DMS114 treated with DMSO at 0.1 percent for 48 hours (cell line): ENCODE results near the gene GALNT10.

Experiments
- DNase-seq: peaks from one replicate; lab custom pipeline; 2025; ENCODE audit not compliant: unreplicated experiment; lab: John Stamatoyannopoulos, UW

The GALNT10 gene

DNA sequence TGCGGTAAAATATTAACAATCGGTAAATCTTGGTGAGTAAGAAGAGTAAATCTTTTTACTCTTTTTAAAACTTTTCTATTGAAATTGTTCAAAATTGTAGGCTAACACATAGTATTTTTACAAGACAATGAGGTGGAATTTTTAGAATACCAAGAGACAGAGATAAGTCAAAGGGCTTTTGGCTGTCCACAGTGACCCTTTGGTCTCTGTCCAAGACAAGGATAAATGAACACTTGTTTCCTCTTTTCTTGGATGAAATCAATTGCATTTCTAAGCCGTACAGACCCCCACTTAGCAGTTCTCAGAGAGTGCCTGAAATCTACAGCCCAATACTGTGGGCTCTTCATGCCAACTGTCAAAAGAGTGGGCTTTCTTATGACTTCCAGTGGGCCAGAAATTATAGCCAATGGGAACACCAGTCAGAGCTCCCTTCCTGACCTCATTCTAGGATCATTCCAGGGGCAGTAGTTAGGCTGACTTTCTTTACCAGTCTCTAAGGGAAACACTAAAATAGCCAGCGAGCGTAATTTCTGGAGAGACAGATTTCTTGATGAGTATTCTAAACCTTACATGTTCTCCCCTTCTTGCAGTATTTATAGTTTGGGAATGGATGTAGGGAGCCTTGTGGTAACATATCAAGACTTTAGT, 74.1 kb downstream of the GALNT10 start:
- DNase-seq = no peak

DNA sequence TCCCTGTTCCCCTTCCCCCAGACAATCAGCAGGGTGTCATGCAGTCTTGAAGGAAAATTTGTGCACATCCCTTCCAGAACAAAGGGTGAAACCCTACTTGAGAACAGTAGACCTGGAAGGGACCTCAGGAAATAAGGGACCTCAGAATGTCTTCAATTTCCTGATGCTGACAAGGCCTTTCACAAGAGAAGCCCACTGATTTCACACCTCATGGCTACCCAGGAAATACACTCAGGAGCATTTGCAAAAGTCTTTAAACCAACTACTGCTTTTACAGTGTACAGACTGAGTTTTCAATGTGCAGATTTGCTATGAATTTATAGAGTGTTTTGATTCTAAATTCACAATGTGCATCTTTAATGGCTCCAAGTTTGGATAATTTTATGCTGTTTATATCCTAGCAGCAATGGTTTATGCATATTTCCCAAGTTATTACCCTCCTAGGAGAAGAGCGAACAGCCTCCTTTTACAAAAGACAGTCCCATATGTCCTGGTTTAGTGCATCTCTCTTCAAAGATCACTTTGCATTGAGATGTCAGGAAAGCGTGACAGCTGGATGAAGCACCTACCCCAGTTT, 74.8 kb downstream of the GALNT10 start:
- DNase-seq = no peak

DNA sequence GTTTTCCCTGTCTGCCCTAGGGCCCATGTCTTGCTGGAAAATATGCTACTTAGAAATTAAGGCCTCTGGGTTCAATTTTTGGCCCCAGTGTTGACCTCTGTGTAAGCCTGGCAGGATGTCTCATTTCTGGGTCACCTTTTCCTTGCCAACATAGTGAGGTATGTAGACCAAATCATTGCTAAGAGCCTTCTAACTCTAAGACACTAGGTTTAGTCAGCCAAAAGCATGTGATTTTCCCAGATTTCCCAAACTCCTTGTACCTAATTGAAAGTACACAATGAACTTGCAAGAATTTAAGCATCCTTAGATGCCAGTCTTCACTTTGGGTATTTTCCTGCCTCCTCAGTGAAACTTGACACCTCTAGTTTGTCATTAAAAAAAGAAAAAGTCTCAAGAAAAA, 77.0 kb downstream of the GALNT10 start:
- no peak for DNase-seq

DNA sequence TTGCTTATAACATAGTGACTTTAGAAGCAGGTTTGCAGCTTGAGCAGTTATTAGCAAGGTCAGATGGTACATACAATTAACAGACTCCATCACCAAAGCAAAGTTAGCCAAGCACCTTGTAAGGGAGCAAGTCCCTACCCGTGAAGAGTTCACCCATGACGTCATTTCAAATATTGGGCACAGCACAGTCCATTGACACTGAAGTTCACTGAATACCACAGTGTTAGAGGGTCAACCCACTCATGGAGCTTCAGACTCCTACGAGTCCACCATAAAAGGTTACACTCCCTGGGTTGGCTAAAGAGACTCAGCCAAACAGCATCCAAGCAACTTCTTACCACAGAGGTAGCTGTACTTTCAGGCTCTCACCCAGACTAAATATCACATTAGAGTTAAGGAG, 77.5 kb downstream of the GALNT10 start:
- DNase-seq = no peak

DNA sequence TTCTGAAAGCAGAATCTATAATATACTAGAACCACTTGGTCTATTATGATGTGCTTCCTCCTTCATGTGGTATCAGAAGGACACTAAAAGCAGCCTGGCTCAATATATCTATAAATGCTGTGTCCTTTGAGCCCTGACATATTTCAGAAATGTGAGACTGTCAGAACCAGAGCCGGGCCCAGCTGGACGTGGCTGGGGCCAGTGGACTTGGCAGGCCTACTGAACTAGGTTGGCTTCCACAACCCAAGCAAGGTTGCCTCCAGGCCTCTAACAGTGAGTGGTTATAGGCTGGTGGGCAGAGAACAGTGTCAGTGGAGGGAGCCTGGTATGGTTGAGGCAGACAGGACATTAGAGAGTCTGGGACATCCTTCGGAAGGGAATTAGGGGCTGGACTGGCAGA, 78.9 kb downstream of the GALNT10 start:
- DNase-seq = no peak

DNA sequence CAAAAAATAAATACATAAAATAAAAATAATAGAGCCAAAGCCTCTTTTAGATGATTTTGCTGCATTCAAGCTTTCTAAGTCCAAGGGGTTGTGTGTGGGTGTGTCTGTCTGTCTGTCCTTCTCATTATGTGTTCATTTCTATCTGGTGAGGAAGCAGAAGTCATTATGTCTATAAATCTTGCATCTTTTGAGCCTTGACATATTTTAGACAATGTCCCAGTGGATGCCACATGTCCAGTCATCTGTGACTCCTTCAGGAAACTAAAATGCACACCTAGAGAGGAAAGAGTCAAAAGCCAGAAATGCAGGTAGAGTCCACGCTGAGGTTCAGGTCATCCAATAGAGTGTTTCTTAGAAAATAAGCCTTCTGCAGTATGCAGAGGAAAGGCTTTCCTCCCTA, 80.9 kb downstream of the GALNT10 start:
- DNase-seq = no peak

DNA sequence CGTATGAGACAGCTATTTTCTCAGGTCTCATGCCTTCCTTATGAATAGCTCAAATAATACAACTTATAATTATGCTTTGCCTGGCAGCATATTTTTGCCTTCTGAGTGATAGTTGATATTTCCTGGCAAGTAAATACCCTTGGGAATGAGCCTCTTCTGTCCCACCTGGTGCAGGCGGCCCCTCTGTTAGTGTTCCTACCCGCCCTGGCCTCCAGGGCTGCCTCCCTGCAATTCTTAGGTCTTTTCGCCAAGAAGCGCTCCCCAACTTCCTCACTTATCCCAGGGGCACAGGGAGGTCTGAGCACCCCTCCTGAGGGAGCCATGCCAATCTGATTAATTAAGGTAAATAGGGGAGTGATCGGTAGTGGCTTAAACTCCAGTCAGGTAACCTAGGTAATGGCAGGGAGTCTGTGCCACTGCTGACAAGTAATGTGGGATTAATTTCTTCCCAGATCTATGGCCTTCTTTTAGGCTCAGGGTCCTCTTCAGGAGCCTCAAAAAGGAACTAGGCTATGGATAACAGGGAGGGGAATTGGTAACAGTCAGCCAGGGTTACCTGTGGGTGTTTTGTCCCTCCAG, 81.5 kb downstream of the GALNT10 start:
- no peak for DNase-seq

DNA sequence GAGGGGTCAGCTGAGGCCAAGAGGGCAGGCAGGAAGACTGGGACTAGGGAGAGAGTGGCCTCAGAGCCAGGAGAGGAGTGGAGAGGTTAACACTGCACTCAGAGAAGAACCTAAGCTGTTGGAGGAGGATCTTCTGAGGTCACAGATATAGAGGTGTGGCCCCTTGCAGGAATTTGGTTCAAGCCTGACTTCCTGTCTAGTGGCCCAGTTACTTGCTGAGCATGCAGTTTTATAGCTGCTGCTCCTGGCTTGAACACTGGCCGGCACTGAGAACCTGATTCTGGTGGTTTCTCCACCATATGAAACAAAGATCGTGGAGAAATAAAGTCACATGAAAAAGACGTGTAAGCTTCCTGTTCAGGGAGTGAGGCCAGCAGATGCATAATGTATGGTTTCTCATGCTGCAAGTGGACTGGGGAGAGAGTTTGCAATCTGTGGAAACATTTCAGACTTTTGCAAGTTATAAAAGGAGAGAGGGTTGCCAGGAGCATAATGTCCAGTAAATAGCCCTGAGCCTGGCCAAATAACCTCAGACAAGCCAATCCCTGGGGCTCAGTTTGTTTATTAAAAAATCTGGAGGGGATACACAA, 82.6 kb downstream of the GALNT10 start:
- DNase-seq = no peak

DNA sequence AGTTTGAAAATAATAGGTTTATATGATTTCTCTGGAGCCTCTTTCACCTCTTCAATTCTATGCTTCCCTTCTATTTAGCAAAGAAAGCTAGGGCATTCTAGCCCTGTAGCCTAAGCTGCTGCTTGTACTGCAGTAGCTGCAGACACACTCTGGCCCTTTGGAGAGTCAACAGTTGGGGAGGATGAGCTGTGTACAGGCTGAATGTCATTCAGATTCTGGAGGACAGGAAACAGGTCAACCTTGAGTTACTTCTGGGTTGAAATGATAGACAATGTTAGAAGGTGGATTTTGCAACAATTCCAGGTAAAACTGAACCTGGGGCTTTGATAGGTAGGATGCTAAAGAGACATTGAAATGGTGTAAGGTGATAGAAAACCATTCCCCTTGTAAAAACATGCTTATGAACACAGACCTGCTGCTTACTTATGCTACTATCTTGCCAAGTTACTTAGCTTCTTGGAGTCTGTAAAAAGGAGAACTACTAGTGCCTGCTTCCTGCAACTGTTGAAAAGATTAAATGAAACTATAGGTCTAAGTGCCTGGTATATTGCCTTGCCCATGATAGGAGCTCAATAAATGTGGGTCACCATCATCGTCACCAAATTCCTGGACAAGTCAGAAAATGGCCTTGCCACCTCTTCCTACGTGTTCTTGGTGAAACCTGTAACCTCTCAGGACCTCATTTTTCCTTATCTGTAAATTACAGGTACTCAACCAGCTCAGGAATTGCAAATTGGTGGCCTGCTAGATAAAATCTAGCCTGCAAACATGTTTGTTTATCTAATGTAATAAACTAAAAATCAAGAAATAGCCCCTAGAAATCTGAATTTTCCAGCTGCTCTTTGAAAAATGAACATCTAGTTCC, 83.7 kb downstream of the GALNT10 start:
- DNase-seq = no peak

DNA sequence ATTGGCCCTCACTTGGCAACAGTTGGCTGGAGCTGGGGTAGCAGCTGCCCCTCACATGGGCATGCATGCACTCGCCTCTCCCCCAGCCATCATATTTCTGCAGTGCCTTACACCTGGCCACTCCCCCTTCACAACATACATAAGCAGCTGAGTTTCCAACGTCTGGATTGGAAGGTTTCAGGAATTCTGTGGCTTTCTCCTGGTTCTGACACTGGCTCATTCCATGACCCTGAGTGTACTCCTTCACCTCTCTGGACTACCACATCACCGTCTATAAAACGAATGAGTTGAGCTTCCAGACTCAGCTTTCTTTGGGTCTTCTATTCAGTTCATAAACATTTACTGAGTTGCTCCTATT, 84.3 kb downstream of the GALNT10 start:
- DNase-seq = no peak

DNA sequence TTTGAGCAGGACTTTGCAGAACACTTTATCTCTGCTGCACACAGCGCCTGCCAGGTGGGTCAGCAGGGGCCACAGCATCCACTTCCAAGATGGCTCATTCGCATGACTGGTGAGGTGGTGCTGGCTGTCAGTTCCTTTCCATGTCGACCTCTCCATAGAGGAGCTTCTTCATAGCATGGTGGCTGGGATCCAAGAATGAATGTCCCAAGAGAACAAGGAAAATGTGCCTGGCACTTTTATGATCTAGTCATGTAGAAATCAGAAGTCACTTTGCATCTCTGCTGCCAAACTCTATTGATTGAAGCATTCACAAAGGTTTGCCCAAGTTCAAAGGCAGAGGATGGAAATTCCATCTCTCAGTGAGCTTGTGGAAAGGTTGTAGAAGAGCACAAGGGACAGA, 85.0 kb downstream of the GALNT10 start:
- DNase-seq = no peak

DNA sequence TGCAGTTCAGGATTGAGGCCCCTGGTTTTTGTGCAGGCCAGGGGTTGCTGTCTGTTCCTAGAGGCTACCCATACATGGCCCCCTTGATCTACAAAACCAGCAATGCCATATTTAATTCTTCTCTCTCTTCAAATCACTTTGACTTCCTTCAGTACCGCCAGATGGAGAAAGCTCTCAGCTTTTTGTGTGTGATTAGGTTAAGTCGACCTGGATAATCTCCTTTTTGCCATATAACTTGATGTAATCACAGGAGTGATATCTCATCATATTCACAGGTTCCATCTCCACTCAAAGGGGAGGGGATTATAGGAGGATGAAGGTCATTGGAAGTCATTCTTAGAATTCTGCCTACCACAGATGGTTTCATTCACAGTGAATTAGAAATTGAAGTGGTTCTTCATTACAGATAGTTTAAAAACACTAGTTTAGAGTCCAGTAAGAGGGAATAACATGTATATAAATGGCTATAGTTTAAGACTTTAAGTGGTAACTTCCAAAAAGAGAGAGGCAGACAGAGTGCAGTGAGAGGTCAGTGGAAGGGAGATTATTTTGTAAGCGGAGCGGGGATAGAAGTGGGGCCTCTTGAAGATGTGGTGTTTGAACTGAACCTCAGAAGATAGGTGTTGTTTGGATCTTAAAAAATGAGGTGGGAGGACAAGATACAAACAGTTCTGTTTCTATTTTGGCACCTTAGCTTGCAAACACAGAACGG, 85.9 kb downstream of the GALNT10 start:
- no peak for DNase-seq

DNA sequence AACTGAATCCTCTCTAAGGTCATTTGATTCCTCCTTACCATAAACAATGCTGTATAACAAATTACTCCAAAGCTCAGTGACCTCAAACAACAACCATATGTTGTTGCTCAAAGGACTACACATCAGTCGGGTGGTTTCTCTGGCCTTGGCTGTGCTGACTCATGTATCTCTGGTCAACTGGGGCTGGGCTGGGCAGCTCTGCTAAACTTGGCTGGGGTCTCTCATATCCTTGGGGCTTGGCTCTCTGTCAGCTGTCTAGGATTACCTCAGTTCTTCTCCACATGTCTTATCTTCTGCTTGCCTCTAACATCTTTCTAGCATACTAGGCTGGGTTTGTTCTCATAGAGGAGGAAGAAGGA, 86.4 kb downstream of the GALNT10 start:
- no peak for DNase-seq

DNA sequence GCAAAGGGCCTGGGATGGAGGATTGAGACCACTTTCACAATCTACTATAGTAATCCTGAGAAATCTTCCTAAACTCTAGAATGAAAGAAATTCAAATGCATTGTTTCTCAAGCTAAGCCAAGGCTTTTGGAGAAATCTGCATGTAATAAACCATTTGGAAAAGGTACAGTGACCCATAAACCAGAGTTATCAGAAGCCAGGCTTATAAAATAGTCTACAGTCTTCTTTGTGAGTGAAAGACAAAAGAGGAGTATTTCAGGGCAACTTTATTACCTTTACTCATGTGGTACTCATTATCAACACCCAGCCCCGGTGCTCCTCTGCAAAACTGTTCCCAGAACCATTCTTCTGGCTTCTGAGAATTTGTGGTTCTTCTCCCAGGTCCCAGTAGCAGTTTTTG, 87.0 kb downstream of the GALNT10 start:
- no peak for DNase-seq

DNA sequence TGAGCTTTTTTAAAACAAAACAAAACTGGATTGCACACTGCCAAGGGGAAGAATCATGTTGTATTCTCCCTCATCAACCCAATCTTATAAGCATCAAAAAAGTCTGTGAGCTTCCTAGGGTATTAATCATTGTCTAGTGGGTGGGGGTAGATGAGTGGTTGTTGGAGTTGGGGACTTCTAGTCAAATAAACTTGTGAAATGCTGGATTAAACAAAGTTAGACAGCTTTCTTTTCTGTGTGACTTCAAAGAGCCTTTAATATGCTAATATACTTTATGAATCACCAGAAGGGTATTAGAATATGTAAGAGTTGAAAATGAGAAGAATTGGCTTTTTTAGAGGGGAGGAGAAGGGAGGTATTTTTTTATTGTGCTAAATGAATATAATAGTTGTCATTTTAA, 87.7 kb downstream of the GALNT10 start:
- no peak for DNase-seq

DNA sequence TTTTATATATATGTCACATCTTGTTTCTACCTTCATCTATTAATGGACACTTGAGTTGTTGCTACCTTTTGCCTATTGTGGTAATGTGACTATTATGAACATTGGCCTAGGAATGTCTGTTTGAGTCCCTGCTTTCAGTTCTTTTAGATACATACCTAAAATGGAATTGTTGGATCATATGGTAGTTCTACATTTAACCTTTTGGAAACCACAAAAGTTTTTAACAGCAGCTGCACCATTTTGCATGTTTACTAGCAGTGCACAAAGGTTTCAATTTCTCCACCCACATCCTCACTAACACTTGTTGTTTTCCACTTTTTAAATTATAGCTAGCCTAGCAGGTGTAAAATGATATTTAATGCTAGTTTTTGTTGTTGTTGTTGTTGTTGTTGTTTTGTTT, 88.4 kb downstream of the GALNT10 start:
- DNase-seq = no peak

DNA sequence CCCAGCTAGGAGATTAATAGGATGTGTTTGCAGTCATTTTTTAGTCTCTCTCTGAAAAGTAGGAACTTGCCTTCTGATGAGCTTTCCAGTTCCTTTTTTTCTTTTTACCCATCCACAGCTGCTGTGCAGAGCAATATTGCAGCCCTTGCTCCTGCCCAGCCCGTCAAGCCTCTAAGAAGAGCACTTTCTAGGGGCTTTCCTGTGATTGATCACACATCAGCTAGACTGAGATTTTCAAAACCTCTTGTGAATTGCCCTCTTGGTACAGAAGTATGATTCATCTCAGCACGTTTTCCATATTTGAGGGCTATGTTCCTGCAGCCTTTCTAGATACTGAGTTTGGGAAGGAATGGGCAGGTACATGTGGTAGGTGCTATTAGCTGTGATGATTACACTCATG, 93.9 kb downstream of the GALNT10 start:
- DNase-seq = no peak

DNA sequence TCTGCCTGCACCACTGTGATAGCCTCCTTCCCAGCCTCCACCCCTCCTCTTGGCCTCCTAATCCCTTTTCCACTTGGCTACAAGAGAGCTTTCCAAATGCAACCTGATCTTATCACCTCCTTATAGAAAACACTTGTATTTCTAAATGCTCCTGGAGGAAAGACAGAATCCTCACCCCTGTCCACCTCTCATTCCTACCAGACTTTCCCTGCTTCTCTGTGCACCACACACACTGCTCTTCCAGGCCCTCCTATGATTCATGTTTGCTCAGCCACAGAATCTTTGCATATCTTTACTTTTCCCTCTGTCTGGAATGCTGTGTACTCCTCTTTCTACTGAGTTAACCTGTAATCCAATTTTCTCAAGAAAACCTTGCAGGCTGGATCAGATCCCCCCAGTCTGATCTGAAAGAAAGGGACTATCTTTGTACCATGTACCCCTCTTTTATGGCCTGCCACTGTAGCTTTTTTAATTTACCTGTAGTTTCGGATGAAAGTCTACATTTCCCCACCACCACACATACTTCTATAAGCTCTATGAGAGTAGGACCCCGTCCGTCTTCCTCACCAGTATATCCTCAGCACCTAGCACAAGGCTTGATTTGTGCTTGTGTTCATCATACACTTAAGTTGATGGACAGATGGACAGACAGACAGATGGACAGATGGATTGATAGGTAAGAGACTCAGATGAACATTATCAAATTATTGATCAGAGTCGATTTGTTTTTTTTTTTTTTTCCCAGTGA, 95.3 kb downstream of the GALNT10 start:
- DNase-seq = no peak

DNA sequence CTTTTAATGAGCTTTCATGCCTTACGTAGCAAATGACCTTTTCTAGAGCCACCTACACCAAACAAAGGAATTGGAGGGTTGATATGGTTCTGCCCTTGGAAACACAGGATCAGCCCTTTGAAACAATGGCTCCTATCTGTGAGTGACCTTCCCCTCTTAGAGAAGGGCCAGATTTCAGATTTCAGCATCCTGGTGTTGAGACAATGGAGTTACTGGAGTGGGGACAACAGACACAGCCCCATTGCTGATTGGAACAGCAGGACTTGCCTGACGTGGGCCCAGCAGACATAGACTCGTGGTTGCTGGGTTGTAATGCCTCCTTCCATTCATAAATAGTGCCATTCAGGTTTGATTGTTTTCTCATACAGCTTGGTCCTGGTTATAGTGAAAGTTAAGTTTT, 96.0 kb downstream of the GALNT10 start:
- DNase-seq = no peak

DNA sequence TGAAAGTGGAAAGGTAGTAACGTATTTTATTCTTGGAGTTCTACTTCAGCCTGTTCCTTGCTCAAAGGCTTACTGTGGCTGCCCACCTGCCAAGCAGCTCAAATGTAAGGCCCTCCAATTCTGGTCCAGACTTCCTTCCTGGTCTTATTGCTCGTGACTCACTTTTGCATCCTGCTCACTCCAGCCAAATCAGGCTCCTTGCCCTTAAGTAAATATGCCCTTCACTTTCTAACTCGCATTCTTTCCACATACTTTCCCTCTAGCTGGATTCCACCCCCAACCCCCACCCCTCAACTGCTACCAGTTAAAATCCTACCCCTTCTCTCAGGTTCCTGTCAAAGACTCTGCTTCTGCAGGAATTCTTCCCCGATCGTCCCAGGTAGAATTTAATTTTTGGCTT, 96.6 kb downstream of the GALNT10 start:
- no peak for DNase-seq
